ENCODE measurements around the gene VWF. TPM values are rescaled to one million over a fixed set of nuclear protein-coding genes. Genes with fewer than 3 reads are reported as not detected.

VWF gene
- total and polyA plus RNA-seq, 2 of the 13 experiments (the other 11 are each of a cell fraction or from before 2014, with no cell fraction given): 0.20 to 0.25 TPM

DNA sequence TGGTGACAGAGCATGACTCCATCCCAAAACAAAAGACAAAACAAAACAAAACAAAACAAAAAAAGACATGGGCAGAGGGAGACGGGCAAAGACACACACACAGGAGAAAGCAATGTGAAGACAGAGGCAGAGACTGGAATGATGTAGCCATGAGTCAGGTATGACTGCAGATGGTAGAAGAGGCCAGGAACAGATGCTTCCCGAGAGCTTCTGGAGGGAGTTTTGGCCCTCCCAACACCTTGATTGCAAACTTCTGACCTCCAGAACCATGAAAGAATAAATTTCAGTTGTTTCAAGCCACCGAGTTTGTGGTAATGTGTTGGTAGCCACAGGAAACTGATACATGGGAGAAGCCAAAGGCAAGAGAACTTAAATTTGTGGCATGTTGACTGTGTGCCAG lies 27.1 kb downstream of the VWF start:
- BruUV-seq (replicated peaks): no TSS peak
- Histone ChIP-seq H3K36me3 (replicated peaks in 1 of 2; ENCODE audit: control insufficient read depth in 1 of 2, insufficient read depth in 2 of 2, low read length in 2 of 2) (no peaks in the 10 kb centered on the region), H3K9me3 (ENCODE audit: low read length) (no peaks in the 10 kb centered on the region), H3K27ac (ENCODE audit: extremely low read length, insufficient read depth, low read length) (no peak overlapping the region), H4K20me1 (ENCODE audit: insufficient read depth, low read length) (no peaks in the 10 kb centered on the region), H3K79me2 (ENCODE audit: insufficient read depth, low read length) (no peaks in the 10 kb centered on the region), H2AFZ (ENCODE audit: low read length) (no peak overlapping the region), H3K9ac (ENCODE audit: insufficient read depth, low read depth, low read length) (no peak overlapping the region), H3K4me3 (replicated peaks in 1 of 3; ENCODE audit: insufficient read depth in 1 of 3, low read depth in 2 of 3, low read length in 3 of 3) (no peak overlapping the region), H3K27me3 (ENCODE audit: control insufficient read depth in 1 of 2, insufficient read depth in 2 of 2, low read length in 2 of 2) (no peaks in the 10 kb centered on the region), H3K4me2 (ENCODE audit: low read depth, low read length) (no peak overlapping the region), H3K4me1 (ENCODE audit: insufficient read depth, low read length) (no peaks in the 10 kb centered on the region)
- intact Hi-C loops (cut with micrococcal nuclease; ENCODE audit: unreplicated experiment): no loop called here
- TF ChIP-seq ZNF136 (CRISPR knock-in tag; IDR thresholded peaks at IDR 0.05; ENCODE audit: low read depth): no peak
- 16% methylated on average over 3 of the region's 3 CpGs for WGBS (ENCODE audit: low lambda C conversion rate)
- POLR2A ChIA-PET: no interaction called here
- ATAC-seq (no peak), DNase-seq (ENCODE audit: low spot score) (no peak), FAIRE-seq (no peak)
- in situ Hi-C loops (cut with HindIII; ENCODE audit: extremely low pct_ligation_motif_present, low pct_unique_long_range_greater_than_20kb): no loop called here
- CTCF ChIA-PET (ENCODE audit: low intra/inter-chr PET ratio, low total read pairs): no interaction called here

DNA sequence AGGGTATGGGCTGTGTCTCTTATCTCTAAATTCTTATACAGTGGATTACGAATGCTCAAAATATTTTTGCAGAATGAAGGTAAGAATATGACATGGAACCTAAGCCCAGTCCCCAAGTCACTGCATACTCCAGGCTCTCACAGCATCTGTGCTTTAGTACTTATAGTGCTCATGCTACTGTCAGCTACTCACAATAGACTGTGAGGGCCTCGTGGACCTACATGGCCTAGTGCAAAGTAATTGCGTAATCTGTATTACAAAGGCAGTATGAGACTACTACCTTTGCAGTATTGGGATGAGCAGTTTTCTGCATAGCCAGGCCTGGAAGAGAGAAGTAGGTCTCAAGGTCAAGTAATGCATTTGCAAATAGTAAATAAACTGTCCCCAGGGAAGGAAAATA lies 27.9 kb downstream of the VWF start:
- ATAC-seq: no peak; the same call in 2 of the 3 replicates
- no peak for DNase-seq (ENCODE audit: low spot score)
- in situ Hi-C loops (cut with HindIII; ENCODE audit: extremely low pct_ligation_motif_present, low pct_unique_long_range_greater_than_20kb) (no loop called here), intact Hi-C loops (cut with micrococcal nuclease; ENCODE audit: unreplicated experiment) (no loop called here)
- Histone ChIP-seq H3K36me3 (replicated peaks in 1 of 2; ENCODE audit: control insufficient read depth in 1 of 2, insufficient read depth in 2 of 2, low read length in 2 of 2) (no peaks in the 10 kb centered on the region), H3K4me1 (ENCODE audit: insufficient read depth, low read length) (peaks cover 1% of the 10 kb centered on the region), H3K27ac (ENCODE audit: extremely low read length, insufficient read depth, low read length) (no peak overlapping the region), H3K79me2 (ENCODE audit: insufficient read depth, low read length) (no peaks in the 10 kb centered on the region), H3K4me3 (replicated peaks in 1 of 3; ENCODE audit: insufficient read depth in 1 of 3, low read depth in 2 of 3, low read length in 3 of 3) (no peak overlapping the region), H3K9ac (ENCODE audit: insufficient read depth, low read depth, low read length) (no peak overlapping the region), H4K20me1 (ENCODE audit: insufficient read depth, low read length) (no peaks in the 10 kb centered on the region), H3K4me2 (ENCODE audit: low read depth, low read length) (no peak overlapping the region), H3K27me3 (ENCODE audit: control insufficient read depth in 1 of 2, insufficient read depth in 2 of 2, low read length in 2 of 2) (no peaks in the 10 kb centered on the region), H3K9me3 (ENCODE audit: low read length) (no peaks in the 10 kb centered on the region), H2AFZ (ENCODE audit: low read length) (no peak overlapping the region)
- FAIRE-seq: no peak
- CTCF ChIA-PET (ENCODE audit: low intra/inter-chr PET ratio, low total read pairs): no interaction called here
- POLR2A ChIA-PET: no interaction called here
- peak; percentile 94 for TF ChIP-seq CEBPB (IDR thresholded peaks at IDR 0.05; ENCODE audit: borderline replicate concordance, low read depth, low read length)
- no peak for TF ChIP-seq MED13 (CRISPR knock-in tag; IDR thresholded peaks at IDR 0.05)
- TF ChIP-seq CEBPG (CRISPR knock-in tag; IDR thresholded peaks at IDR 0.05): peak; percentile 87
- no peak for TF ChIP-seq SATB2 (CRISPR knock-in tag; IDR thresholded peaks at IDR 0.05)
- TF ChIP-seq ZNF12 (CRISPR knock-in tag; IDR thresholded peaks at IDR 0.05): peak; percentile 67; the same call in 1 of the 2 replicates
- TF ChIP-seq HNRNPK (IDR thresholded peaks at IDR 0.05; ENCODE audit: low read depth, low read length, poor library complexity, severe bottlenecking): no peak
- TF ChIP-seq ZFP41 (CRISPR knock-in tag; IDR thresholded peaks at IDR 0.05; ENCODE audit: borderline replicate concordance): no peak
- TF ChIP-seq ZNF775 (CRISPR knock-in tag; IDR thresholded peaks at IDR 0.05; ENCODE audit: borderline replicate concordance): no peak
- TF ChIP-seq RBAK (CRISPR knock-in tag; IDR thresholded peaks at IDR 0.05): 0 out of 2 replicates have a peak, but pooled peaks have one; percentile 43
- no peak for TF ChIP-seq ISL2 (CRISPR knock-in tag; IDR thresholded peaks at IDR 0.05)
- TF ChIP-seq ZNF367 (CRISPR knock-in tag; IDR thresholded peaks at IDR 0.05; ENCODE audit: borderline replicate concordance): no peak
- WGBS (ENCODE audit: low lambda C conversion rate): 52% methylated on average over 3 of the region's 3 CpGs
- no TSS peak for BruUV-seq (replicated peaks)

All from HepG2 (cell line).